IMR-90 (cell line): ENCODE results near the gene HNRNPA3.

Experiments used
- BHLHE40 ChIP-seq: fragments of 150-350 bp; IDR thresholded peaks from 2 replicates; pipeline ENCODE4 v1.6.1; 2016; ENCODE audit warnings: mild to moderate bottlenecking, low read depth, low read length
- CEBPB ChIP-seq: IDR thresholded peaks from 2 replicates; pipeline ENCODE4 v1.6.1; 2012; ENCODE audit warnings: low read depth, low read length, improper control_type of control experiment
- FOS ChIP-seq: fragments of 150-350 bp; IDR thresholded peaks from 2 replicates; pipeline ENCODE4 v1.6.1; 2016; ENCODE audit warnings: low read depth, low read length
- MAFK ChIP-seq: IDR thresholded peaks from 2 replicates; pipeline ENCODE4 v1.6.1; 2012; ENCODE audit warnings: low read depth, low read length, improper control_type of control experiment
- MAZ ChIP-seq: IDR thresholded peaks from 2 replicates; pipeline ENCODE4 v1.6.1; 2012; ENCODE audit warnings: low read depth, mild to moderate bottlenecking, low read length, improper control_type of control experiment, moderate library complexity, borderline replicate concordance
- MXI1 ChIP-seq: IDR thresholded peaks from 2 replicates; pipeline ENCODE4 v1.6.1; 2012; ENCODE audit warnings: low read depth, mild to moderate bottlenecking, low read length, moderate library complexity, borderline replicate concordance
- NFE2L2 ChIP-seq: fragments of 150-350 bp; IDR thresholded peaks from 2 replicates; pipeline ENCODE4 v1.6.1; 2016; ENCODE audit warnings: low read depth, mild to moderate bottlenecking, low read length
- POLR2A ChIP-seq: IDR thresholded peaks from 2 replicates; pipeline ENCODE4 v1.6.1; 2012; ENCODE audit warnings: mild to moderate bottlenecking, low read depth, low read length
- RAD21 ChIP-seq: IDR thresholded peaks from 2 replicates; pipeline ENCODE4 v1.6.1; 2012; ENCODE audit warnings: low read length, improper control_type of control experiment
- RCOR1 ChIP-seq: IDR thresholded peaks from 2 replicates; pipeline ENCODE4 v1.6.1; 2012; ENCODE audit warnings: mild to moderate bottlenecking, low read length, improper control_type of control experiment; ENCODE audit not compliant: insufficient replicate concordance
- SMC3 ChIP-seq: fragments of 150-350 bp; IDR thresholded peaks from 2 replicates; pipeline ENCODE4 v1.6.1; 2016; ENCODE audit warnings: low read depth, mild to moderate bottlenecking, antibody characterized with exemption, low read length, moderate library complexity
- TF ChIP-seq, protein P1 (sequence below): fragments of 150-350 bp; IDR thresholded peaks from 2 replicates; pipeline ENCODE4 v1.6.1; 2017; ENCODE audit warnings: mild to moderate bottlenecking, antibody characterized with exemption, low read length, low read depth
- TF ChIP-seq, protein P2 (sequence below): fragments of 150-350 bp; IDR thresholded peaks from 2 replicates; pipeline ENCODE4 v1.6.1; 2016; ENCODE audit warnings: low read depth, mild to moderate bottlenecking, low read length, moderate library complexity, borderline replicate concordance
- TF ChIP-seq, protein P3 (sequence below): conservative IDR thresholded peaks from 2 replicates; pipeline ENCODE4 v1.5.1; 2012; ENCODE audit warnings: mild to moderate bottlenecking, low read depth, low read length, improper control_type of control experiment

DNA sequence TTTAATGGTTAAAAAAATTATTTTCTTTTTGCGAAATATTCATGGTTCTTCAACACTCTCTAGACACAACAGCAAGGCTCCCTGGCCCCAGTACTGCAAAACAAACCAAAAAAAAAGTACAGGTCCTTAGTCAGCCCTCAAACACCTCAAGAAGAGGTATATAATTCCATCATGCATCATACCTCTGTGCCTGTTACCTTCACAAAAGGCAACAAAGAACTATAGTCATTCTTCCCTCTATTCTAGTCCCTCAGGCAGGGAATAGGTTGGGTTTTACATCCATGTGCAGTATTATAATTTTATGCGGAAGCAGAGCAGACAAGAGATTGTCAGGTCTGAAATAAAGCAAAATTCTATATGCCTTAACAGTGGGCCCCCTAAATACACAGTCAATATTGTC lies 43.4 kb downstream of the HNRNPA3 start:
- TF ChIP-seq, protein P1, sequence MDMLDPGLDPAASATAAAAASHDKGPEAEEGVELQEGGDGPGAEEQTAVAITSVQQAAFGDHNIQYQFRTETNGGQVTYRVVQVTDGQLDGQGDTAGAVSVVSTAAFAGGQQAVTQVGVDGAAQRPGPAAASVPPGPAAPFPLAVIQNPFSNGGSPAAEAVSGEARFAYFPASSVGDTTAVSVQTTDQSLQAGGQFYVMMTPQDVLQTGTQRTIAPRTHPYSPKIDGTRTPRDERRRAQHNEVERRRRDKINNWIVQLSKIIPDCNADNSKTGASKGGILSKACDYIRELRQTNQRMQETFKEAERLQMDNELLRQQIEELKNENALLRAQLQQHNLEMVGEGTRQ, result no peak
- TF ChIP-seq, protein P2, sequence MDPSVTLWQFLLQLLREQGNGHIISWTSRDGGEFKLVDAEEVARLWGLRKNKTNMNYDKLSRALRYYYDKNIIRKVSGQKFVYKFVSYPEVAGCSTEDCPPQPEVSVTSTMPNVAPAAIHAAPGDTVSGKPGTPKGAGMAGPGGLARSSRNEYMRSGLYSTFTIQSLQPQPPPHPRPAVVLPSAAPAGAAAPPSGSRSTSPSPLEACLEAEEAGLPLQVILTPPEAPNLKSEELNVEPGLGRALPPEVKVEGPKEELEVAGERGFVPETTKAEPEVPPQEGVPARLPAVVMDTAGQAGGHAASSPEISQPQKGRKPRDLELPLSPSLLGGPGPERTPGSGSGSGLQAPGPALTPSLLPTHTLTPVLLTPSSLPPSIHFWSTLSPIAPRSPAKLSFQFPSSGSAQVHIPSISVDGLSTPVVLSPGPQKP, result no peak
- no peak for TF ChIP-seq CEBPB
- TF ChIP-seq FOS, result no peak
- TF ChIP-seq, protein P3, sequence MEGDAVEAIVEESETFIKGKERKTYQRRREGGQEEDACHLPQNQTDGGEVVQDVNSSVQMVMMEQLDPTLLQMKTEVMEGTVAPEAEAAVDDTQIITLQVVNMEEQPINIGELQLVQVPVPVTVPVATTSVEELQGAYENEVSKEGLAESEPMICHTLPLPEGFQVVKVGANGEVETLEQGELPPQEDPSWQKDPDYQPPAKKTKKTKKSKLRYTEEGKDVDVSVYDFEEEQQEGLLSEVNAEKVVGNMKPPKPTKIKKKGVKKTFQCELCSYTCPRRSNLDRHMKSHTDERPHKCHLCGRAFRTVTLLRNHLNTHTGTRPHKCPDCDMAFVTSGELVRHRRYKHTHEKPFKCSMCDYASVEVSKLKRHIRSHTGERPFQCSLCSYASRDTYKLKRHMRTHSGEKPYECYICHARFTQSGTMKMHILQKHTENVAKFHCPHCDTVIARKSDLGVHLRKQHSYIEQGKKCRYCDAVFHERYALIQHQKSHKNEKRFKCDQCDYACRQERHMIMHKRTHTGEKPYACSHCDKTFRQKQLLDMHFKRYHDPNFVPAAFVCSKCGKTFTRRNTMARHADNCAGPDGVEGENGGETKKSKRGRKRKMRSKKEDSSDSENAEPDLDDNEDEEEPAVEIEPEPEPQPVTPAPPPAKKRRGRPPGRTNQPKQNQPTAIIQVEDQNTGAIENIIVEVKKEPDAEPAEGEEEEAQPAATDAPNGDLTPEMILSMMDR, result no peak
- no peak for TF ChIP-seq POLR2A
- no peak for TF ChIP-seq NFE2L2
- no peak for TF ChIP-seq SMC3
- no peak for TF ChIP-seq MXI1
- no peak for TF ChIP-seq RAD21
- TF ChIP-seq MAFK, result no peak
- no peak for TF ChIP-seq RCOR1
- TF ChIP-seq BHLHE40, result no peak
- TF ChIP-seq MAZ, result no peak
